Left colon (tissue), 2 donors: ENCODE measurements around the gene CD1B. TPM values are rescaled to one million over a fixed set of nuclear protein-coding genes. Genes with fewer than 3 reads are reported as not detected.
A peak's percentile ranks its signal among the peaks of the same experiment; 100 is the strongest.
"Not testable (repeated sequence)": the region's sequence is repeated elsewhere in the genome, so short reads cannot be mapped to it uniquely, and the experiment has no call there.

Experiments
- ATAC-seq: fragments of 200-7000 bp; cut with Tn5 transposase; one replicate; pipeline ENCODE4 v1.9.1; 2020; ENCODE audit warnings: mild to moderate bottlenecking, moderate library complexity
- DNase-seq, 2 donors: peaks; one replicate each; pipeline ENCODE4 v3.0.0-alpha.2; 2020
- intact Hi-C, 2 donors: fragments of 100-400 bp; cut with DNase I in 1 of 2; cut with micrococcal nuclease in 1 of 2; formaldehyde crosslinking; loops; one replicate each; pipeline versions ENCODE4 v1.11.2 to v1.14.0; 2022; cut with DNase I, micrococcal nuclease
- total RNA-seq, 2 donors: library from RNA; stranded (reverse); fragmentation: NEBNext Ultra II Directional; extraction: Animal tissue kit (Norgen Biotek cat#: 25700); gene quantifications; one replicate each; pipeline ENCODE4 v1.2.1, GENCODE V29; 2021
- donor health status: DM: no; HTN: no; CAD: no.
- donor health status: DM: yes; HTN: yes; CAD: no.

Gene CD1B
- total RNA-seq, 2 donors from 2014 or later, result not detected

DNA sequence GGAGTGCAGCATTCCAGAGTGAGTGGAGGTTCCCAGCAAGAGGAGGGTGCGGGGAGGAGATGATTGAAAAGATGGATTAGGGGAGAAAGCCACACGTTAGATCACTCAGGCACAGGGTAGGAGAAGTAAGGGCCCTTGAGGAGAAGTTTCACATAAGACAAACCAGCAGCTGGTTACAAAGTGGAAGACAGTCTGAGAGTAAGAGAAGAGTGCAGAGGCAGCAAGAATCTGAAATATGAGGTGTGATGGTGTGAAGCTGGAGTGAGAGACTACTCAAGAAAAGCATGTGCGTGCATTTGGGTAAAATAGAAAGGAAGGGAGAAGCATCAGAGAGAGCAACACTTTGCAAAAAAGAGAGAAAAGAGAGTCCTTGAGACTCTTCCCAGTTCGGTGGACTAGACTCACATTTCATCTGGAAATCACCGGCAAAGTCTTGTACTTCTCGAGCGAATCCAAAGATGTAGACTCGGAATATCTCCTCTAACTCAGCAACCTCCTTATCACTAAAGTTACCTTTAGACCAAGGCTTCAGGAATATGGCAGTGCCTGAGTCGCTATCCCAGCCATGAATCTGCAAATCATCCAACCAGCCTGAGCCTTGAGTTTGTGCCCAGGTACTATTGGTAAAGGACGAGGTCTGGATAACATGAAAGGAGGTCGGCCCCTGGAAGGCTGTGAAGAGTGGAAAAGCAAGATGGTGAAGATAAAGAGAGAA, 783 bp downstream of the CD1B start:
- no peak for DNase-seq

DNA sequence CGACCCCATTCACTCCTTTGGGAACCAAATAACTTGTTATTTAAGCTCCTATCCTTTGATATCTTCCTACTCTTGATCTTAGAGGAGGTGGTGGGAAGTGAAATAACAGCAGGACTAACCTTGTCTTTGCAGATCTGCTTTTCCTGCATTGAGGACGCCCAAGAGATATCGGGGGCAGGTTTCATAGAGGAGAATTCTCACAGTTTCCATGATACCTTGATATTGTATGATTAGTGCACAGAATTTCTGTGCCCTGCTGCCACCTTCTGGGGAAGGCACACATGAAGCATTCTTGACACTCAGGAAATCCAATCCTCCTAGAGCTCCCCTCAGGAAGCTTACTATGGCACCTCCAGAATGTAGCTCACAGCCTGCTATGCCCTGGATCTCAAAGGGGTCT, 1.6 kb downstream of the CD1B start:
- DNase-seq, result peak in 1 of 2 donors; percentile 11
- intact Hi-C loops, result no loop called here
- no peak for ATAC-seq

More for the DNA sequence above, 783 bp downstream of the CD1B start:
- intact Hi-C loops, result no loop called here
- no peak for ATAC-seq

DNA sequence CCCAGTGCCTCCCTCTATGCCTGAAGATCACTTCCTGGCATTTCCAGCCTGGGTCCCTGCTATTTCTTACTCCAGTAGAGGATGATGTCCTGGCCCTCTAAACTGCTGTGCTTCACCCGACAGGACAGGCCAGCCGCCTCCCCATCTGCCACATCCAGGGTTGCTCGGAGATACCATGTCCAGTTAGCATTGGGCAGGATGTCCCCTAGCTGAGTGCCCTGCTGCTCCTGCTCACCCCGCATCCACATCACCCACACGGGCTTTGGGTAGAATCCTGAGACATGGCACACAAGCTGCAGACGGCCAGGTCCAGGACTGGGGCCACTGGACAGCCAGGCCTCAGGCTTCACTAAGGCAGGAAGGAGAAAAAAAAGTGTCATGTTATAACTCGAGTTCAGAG, 2.0 kb downstream of the CD1B start:
- DNase-seq, result no peak
- ATAC-seq, result no peak
- intact Hi-C loops, result no loop called here

DNA sequence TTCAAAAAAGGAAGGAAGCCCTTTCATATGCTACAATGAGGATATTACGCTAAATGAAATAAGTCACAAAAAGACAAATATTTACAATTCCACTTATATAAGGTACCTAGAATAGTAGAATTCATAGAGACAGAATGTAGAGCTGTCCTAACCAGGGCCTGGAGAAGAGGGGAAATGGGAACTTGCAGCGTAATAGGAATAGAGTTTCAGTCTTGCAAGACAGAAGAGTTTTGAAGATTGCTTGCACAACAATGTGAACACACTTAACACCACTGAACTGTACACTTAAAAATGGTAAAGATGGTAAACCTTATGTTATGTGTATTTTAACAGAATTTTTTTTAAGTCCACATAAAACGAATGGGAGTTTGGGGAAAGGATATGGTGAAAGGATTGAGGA, 2.9 kb downstream of the CD1B start:
- DNase-seq (no peak), ATAC-seq (no peak)
- intact Hi-C loops, result no loop called here

DNA sequence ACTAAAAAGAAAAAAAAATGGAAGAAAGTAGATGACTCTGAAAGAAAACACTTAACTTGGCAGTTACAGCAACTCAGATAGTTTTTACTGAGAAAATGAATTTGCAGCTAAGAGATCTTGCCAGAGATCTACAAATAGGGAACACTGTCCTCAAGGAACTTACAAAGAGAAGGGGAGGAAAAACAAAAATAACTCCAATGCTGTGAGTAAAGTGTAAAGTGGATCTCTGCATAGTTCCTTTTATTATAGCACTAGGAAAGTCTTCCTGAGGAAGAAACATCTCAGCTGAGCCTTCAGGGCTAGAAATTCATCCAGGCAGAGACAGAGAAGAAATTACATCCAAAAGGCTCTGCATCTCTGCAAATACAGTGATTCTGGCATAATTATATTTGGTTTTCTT, 3.9 kb downstream of the CD1B start:
- intact Hi-C loops, result no loop called here

DNA sequence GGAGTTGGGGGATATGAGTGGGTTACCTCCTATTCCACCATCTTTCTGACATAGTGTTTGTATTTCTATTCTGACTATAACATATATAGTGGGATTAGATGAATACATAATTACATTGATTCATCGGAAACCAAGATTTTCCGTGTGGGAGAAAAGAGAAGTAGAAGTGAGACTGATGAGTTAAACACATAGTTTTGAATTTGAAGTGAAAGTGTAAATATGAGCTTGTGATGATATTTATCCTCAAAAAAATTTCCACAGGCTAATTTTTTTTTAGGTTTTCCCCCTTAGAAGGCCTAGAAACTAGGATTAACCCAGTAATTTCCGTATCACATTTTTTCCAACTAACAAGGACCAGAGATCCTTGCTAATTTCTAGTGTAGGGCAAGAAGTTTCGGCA, 6.9 kb downstream of the CD1B start:
- no peak for ATAC-seq
- intact Hi-C loops, result no loop called here
- DNase-seq, result no peak

More for the DNA sequence above, 3.9 kb downstream of the CD1B start:
- DNase-seq, result no peak
- no peak for ATAC-seq

DNA sequence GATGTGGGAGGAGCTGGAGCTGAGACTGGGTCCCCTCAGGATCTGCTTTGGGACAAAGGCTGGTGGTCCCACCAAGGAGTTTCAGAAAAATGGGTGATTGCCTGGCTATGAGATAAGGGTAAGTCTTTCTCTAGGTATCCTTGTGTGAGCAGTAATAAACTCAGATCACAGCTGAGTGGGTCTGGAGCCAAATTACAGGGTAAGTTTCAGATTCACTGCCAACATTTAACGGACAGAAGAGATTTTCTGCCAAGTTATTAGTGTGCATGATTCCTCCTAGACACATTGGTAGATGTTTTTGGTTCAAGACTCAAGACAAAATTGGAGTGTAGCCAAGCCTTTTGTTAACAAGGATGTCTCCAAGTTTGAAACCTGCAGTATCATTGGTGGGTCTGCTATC, 7.5 kb downstream of the CD1B start:
- DNase-seq (no peak), ATAC-seq (no peak)
- intact Hi-C loops, result no loop called here

DNA sequence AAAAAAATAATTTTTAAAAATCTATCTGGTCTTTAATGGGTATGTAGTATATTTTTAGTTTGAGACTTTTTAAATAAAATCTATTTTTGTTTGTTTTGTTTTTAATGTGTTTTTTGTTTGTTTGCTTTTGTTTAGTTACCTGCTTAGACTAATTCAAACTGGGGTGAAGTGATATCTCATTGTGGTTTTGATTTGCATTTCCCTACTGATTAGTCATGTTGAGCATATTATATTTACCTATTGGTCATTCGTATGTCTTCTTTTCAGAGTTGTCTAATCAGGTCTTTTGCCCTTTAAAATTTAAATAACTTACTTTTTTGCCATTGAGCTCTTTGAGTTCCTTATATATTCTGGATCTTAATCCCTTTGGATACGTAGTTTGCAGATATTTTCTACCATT, 20.3 kb downstream of the CD1B start:
- DNase-seq (no peak), ATAC-seq (no peak)
- intact Hi-C loops, result no loop called here

DNA sequence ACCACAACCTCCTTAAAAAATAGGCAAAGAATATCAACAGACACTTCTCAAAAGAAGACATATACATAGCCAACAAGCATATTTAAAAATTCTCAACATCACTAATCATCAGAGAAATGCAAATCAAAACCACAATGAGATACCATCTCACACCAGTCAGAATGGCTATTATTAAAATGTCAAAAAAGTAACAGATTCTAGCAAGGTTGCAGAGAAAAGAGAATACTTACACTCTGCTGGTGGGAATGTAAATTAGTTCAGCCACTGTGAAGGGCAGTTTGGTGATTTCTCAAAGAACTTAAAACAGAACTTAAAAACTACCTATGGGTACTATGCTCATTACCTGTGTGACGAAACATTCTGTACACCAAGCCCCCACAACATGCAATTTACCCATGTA, 20.7 kb downstream of the CD1B start:
- ATAC-seq, result no peak
- DNase-seq, result no peak
- intact Hi-C loops, result no loop called here

DNA sequence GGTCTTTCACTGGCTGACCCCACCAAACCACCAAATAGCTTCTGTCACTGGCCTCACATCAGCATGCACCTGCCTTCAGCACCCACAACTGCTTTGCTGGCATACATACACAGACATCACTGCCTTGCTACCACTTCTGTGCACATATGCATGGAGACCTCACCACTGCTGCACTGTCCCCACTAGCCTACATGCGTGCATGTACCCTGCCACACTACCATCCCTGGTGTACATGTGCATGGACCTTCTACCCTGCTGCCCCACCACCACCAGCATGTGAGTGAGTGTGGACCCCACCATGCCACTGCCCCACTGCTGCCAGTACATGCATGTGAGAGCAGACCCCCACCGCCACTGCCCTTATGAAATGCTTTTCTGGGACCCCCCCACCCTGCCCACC, 35.5 kb downstream of the CD1B start:
- ATAC-seq (no peak), DNase-seq (no peak)
- intact Hi-C loops, result no loop called here

DNA sequence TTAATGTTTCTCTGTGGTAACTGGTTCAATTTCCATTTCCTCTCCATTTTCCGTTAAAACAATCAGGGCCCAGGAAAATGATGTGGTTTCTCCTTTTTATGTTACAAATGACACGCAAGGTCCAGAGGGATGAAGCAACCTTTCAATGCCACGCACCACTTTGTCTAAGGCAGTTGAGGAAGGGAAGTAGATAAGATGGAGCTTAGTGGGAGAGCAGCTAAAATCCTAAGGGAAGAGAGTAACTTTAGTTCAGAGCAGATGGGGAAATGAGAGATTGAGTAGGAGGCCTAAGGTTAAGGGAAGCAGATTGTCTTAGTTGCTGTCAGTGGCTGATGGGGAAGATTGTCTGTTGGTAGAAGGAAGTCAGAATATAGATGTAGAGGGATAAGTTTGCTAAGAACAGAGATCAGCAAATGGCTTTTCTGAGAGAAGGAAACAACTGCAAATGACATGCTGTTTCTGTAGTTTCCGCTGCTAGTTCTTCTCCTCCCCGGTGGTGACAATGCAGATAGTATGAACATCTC, 40.9 kb downstream of the CD1B start:
- ATAC-seq (no peak), DNase-seq (no peak)
- intact Hi-C loops, result no loop called here

DNA sequence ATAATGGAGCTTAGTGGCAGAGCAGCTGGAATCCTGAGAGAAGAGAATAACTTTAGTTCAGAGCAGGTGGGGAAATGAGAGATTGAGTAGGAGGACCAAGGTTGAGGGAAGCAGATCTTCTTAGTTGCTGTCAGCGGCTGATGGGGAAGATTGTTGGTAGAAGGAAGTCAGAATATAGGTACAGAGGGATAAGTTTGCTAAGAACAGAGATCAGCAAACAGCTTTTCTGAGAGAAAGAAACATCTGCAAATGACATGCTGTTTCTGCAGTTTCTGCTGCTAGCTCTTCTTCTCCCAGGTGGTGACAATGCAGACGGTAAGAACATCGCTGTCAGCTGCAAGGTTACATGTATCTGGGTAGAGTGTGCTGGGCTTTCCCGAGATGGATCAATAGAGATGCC, 41.5 kb downstream of the CD1B start, which contains the start of gene CD1C:
Gene CD1C, plus strand, starts transcription at position 113 of the 400 bp plus-strand sequence. Its CDS starts 142 bp downstream, at position 255.
- no peak for DNase-seq
- ATAC-seq, result no peak
- intact Hi-C loops, result no loop called here

DNA sequence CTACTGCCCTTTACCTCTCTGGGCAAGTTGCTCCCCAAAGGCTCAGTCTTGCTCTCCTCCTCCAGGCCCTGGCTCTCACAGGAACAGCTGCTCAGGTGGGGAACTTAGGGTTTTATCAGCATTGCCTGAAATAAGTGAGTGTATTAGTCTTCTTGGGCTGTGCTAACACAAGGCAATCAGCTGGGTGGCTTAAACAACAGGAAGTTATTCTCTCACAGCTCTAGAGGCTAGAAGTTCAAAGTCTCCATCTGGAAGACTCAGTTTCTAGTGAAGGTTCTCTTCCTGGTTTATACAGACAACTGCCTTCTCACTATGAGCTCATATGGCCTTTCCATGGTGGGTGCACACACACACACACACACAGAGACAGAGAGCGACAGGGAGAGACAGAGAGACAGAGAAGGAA, 44.4 kb downstream of the CD1B start:
- no peak for ATAC-seq
- intact Hi-C loops, result no loop called here
- no peak for DNase-seq

DNA sequence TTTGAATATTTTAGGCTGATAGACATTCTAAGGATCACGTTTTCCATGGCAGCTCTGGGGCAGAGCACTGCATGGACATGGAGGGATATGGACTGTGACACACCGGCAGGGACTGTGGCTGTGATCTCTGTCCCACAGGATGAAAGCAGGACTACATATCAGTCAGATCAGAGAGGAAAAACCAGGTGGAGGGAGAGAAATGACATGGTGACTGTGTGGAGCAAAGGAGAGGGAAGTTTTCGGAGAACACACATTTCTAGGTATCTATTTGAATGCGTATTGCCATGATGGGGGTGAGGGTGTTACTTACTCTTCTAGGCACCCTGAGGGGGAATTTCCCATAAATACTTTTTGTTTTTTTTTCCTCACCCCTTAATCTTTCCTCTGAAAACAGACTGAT, 44.8 kb downstream of the CD1B start:
- ATAC-seq (no peak), DNase-seq (no peak)
- intact Hi-C loops, result no loop called here

DNA sequence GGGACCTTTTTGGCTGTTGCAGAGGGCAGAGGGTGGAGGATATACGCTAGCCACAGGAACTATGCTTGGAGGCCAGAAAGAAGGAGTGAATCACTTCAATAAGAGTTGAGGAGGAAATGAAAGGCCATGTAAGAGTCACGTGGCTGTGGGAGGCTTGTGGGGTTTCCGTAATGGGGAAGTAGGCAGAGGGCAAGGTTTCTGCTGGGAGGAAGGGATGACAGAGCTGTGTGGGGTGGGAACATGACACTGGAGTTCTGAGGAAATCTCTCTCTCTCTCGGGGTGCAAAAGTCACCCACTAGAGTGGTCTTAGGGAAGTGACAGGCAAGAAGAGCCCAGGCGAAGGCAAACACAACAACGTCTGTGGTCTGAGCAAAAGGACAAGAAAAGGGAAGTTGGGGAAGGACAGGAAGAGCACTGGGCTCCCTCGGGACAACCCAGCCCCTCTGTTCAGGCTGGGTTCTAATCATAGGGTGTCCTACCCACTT, 45.5 kb downstream of the CD1B start:
- peak; percentile 29 for ATAC-seq
- DNase-seq, result peak; percentile 35 to 47
- intact Hi-C loops, result no loop called here

DNA sequence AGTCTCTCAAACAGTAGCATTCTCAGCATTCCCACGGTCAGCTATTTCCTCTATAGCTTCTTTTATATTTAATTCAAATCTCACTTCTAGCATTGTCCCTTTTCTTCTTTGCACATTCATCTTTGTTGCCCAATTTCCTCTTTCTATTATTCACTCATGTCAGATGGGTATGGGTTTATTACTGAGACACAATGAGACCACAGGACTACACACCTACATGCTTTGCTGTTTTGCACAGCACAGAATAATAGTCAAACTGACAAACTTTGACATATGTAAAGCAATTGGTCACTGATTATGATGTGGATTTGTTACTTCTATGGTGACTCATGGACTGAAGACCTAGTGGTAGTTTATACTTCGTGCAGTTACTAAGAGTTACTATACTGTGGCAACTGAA, 47.4 kb downstream of the CD1B start:
- no peak for ATAC-seq
- intact Hi-C loops, result no loop called here
- no peak for DNase-seq

DNA sequence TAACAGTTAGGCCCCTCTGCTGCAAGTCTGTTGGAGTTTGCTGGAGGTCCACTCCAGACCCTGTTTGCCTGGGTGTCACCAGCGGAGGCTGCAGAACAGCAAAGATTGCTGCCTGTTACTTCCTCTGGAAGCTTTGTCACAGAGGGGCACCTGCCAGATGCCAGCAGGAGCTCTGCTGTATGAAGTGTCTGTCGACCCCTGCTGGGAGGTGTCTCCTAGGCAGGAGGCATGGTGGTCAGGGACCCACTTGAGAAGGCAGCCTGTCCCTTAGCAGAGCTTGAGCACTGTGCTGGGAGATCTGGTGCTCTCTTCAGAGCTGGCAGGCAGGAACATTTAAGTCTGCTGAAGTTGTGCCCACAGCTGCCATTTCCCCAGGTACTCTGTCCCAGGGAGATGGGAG, 48.9 kb downstream of the CD1B start:
- intact Hi-C loops, DNase-seq, ATAC-seq: not testable (repeated sequence)
